Colonic mucosa (tissue), 4 donors: ENCODE results near the gene HIVEP3. TPM values are rescaled to one million over a fixed set of nuclear protein-coding genes. Genes with fewer than 3 reads are reported as not detected.

Experiments used
- DNase-seq: peaks from one replicate; pipeline ENCODE4 v3.0.0-alpha.2; 2020
- H3K27ac ChIP-seq: fragments of 200-600 bp; one replicate; pipeline ENCODE4 v1.8.0; 2021
- H3K27me3 ChIP-seq: fragments of 200-600 bp; one replicate; pipeline ENCODE4 v1.8.0; 2021
- H3K36me3 ChIP-seq: fragments of 200-600 bp; one replicate; pipeline ENCODE4 v1.8.0; 2021
- H3K4me1 ChIP-seq: fragments of 200-600 bp; one replicate; pipeline ENCODE4 v1.8.0; 2021; ENCODE audit warnings: mild to moderate bottlenecking
- H3K4me3 ChIP-seq: fragments of 200-600 bp; one replicate; pipeline ENCODE4 v1.8.0; 2021
- H3K9ac ChIP-seq, 2 donors: one replicate each; pipeline ENCODE4 v1.7.0; 2013; ENCODE audit warnings: control low read depth in 2 of 2, low read depth in 2 of 2, low read length in 2 of 2
- H3K9me3 ChIP-seq: fragments of 200-600 bp; one replicate; pipeline ENCODE4 v1.8.0; 2021
- CTCF ChIP-seq: fragments of 200-600 bp; IDR thresholded peaks from one replicate; pipeline ENCODE4 v1.8.0; 2022; ENCODE audit warnings: antibody characterized with exemption, mild to moderate bottlenecking
- intact Hi-C: fragments of 100-400 bp; cut with DNase I; formaldehyde crosslinking; loops from one replicate; pipeline ENCODE4 v1.14.1; 2022
- total RNA-seq, 2 donors: library from RNA; stranded (reverse); fragmentation: NEBNext Ultra II Directional in 1 of 2; extraction: Animal tissue kit (Norgen Biotek cat#: 25700) in 1 of 2; gene quantifications; one replicate each; pipeline ENCODE4 v1.2.1, GENCODE V29; 2021
- donor health status: healthy.
- donor health status: DM: no; HTN: no; CAD: no.
- donor health status: DM: no; HTN: no; CAD: no.

HIVEP3 gene
- total RNA-seq, 2 donors from 2014 or later = 1.9 to 3.3 TPM

GRCh38 chr1:41530411-41530810 lies 388.3 kb downstream of the HIVEP3 start:
- Histone ChIP-seq H3K27me3 (no peaks in the 10 kb centered on the region), H3K9ac (no peak overlapping the region), H3K27ac (no peak overlapping the region), H3K4me1 (no peaks in the 10 kb centered on the region), H3K36me3 (no peaks in the 10 kb centered on the region), H3K4me3 (no peak overlapping the region), H3K9me3 (no peaks in the 10 kb centered on the region)
- no peak for DNase-seq
- intact Hi-C loops = no loop called here
- TF ChIP-seq CTCF = no peak

GRCh38 chr1:41529621-41530395 lies 388.9 kb downstream of the HIVEP3 start:
- H3K9me3 ChIP-seq = no peaks in the 10 kb centered on the region
- DNase-seq = no peak
- TF ChIP-seq CTCF = no peak
- H3K4me3 ChIP-seq = no peak overlapping the region
- no peaks in the 10 kb centered on the region for H3K36me3 ChIP-seq
- H3K9ac ChIP-seq = no peak overlapping the region
- H3K27me3 ChIP-seq = no peaks in the 10 kb centered on the region
- intact Hi-C loops = no loop called here
- H3K27ac ChIP-seq = no peak overlapping the region
- no peaks in the 10 kb centered on the region for H3K4me1 ChIP-seq

GRCh38 chr1:41528726-41529605 lies 389.8 kb downstream of the HIVEP3 start:
- no peak for DNase-seq
- TF ChIP-seq CTCF = no peak
- intact Hi-C loops = no loop called here

GRCh38 chr1:41528106-41528505 lies 390.6 kb downstream of the HIVEP3 start:
- Histone ChIP-seq H3K27ac (no peak overlapping the region), H3K36me3 (no peaks in the 10 kb centered on the region), H3K9ac (no peak overlapping the region), H3K4me1 (no peaks in the 10 kb centered on the region), H3K9me3 (no peaks in the 10 kb centered on the region), H3K4me3 (no peak overlapping the region), H3K27me3 (no peaks in the 10 kb centered on the region)
- no peak for TF ChIP-seq CTCF
- intact Hi-C loops = no loop called here
- no peak for DNase-seq

More at GRCh38 chr1:41528726-41529605, 389.8 kb downstream of the HIVEP3 start:
- Histone ChIP-seq H3K4me3 (no peak overlapping the region), H3K9me3 (no peaks in the 10 kb centered on the region), H3K9ac (no peak overlapping the region), H3K4me1 (no peaks in the 10 kb centered on the region), H3K27me3 (no peaks in the 10 kb centered on the region), H3K27ac (no peak overlapping the region), H3K36me3 (no peaks in the 10 kb centered on the region)

GRCh38 chr1:41526956-41527561 lies 391.7 kb downstream of the HIVEP3 start:
- no peak for DNase-seq
- no peaks in the 10 kb centered on the region for H3K27me3 ChIP-seq
- H3K9me3 ChIP-seq = no peaks in the 10 kb centered on the region
- intact Hi-C loops = no loop called here
- no peaks in the 10 kb centered on the region for H3K4me1 ChIP-seq
- no peak overlapping the region for H3K4me3 ChIP-seq
- TF ChIP-seq CTCF = no peak
- H3K9ac ChIP-seq = no peak overlapping the region
- H3K36me3 ChIP-seq = no peaks in the 10 kb centered on the region
- no peak overlapping the region for H3K27ac ChIP-seq
